ENCODE results near the gene ACBD3. TPM values are rescaled to one million over a fixed set of nuclear protein-coding genes. Genes with fewer than 3 reads are reported as not detected.

The ACBD3 gene
- total RNA-seq, 1 experiment from 2014 or later, result 41.7 TPM

- no peak overlapping the region for H3K4me3 Mint-ChIP-seq (ENCODE audit: unreplicated experiment)
- no peaks in the 10 kb centered on the region for H3K27me3 ChIP-seq (replicated peaks; ENCODE audit: control insufficient read depth, insufficient read depth, low read length)
- H3K36me3 Mint-ChIP-seq (ENCODE audit: insufficient read depth, unreplicated experiment), result no peaks in the 10 kb centered on the region
- no peaks in the 10 kb centered on the region for H3K9me3 ChIP-seq
- no peak overlapping the region for H3K27ac Mint-ChIP-seq (ENCODE audit: unreplicated experiment)
- no peak overlapping the region for H3K4me3 ChIP-seq (ENCODE audit: low read depth, low read length)
- H3K4me1 ChIP-seq, result no peaks in the 10 kb centered on the region
- intact Hi-C loops (cut with micrococcal nuclease; ENCODE audit: unreplicated experiment), result no loop called here
- no peaks in the 10 kb centered on the region for H3K9me3 Mint-ChIP-seq (ENCODE audit: unreplicated experiment)
- no TSS peak for BruUV-seq (replicated peaks)
- H3K27me3 Mint-ChIP-seq (ENCODE audit: insufficient read depth, unreplicated experiment), result no peaks in the 10 kb centered on the region
- TF ChIP-seq CTCF (IDR thresholded peaks at IDR 0.05; ENCODE audit: insufficient read depth in 1 of 2, low read depth in 1 of 2, low read length in 1 of 2, severe bottlenecking in 1 of 2, unreplicated experiment in 1 of 2), result no peak
- H3K36me3 ChIP-seq (ENCODE audit: control insufficient read depth, insufficient read depth, low read length), result no peaks in the 10 kb centered on the region
- DNase-seq, result no peak
- CTCF ChIA-PET, result no interaction called here
- no peaks in the 10 kb centered on the region for H3K4me1 Mint-ChIP-seq (ENCODE audit: low read depth, unreplicated experiment)
- POLR2A ChIA-PET, result no interaction called here
These were observed 29.5 kb upstream of the ACBD3 start for GRCh38 chr1:226216056-226216455.

- ChIA-PET POLR2A (no interaction called here), CTCF (no interaction called here)
- intact Hi-C loops (cut with micrococcal nuclease; ENCODE audit: unreplicated experiment), result no loop called here
- Histone ChIP-seq H3K9me3 (no peaks in the 10 kb centered on the region), H3K36me3 (ENCODE audit: control insufficient read depth, insufficient read depth, low read length) (no peaks in the 10 kb centered on the region), H3K4me3 (ENCODE audit: low read depth, low read length) (no peak overlapping the region), H3K27me3 (replicated peaks; ENCODE audit: control insufficient read depth, insufficient read depth, low read length) (no peaks in the 10 kb centered on the region), H3K4me1 (no peaks in the 10 kb centered on the region)
- Mint-ChIP-seq H3K27me3 (ENCODE audit: insufficient read depth, unreplicated experiment) (no peaks in the 10 kb centered on the region), H3K36me3 (ENCODE audit: insufficient read depth, unreplicated experiment) (no peaks in the 10 kb centered on the region), H3K9me3 (ENCODE audit: unreplicated experiment) (no peaks in the 10 kb centered on the region), H3K4me1 (ENCODE audit: low read depth, unreplicated experiment) (no peaks in the 10 kb centered on the region), H3K27ac (ENCODE audit: unreplicated experiment) (no peak overlapping the region), H3K4me3 (ENCODE audit: unreplicated experiment) (no peak overlapping the region)
- DNase-seq, result no peak
- no TSS peak for BruUV-seq (replicated peaks)
- TF ChIP-seq CTCF (IDR thresholded peaks at IDR 0.05; ENCODE audit: insufficient read depth in 1 of 2, low read depth in 1 of 2, low read length in 1 of 2, severe bottlenecking in 1 of 2, unreplicated experiment in 1 of 2), result no peak
These were observed 28.7 kb upstream of the ACBD3 start for GRCh38 chr1:226215239-226215638.

DNA sequence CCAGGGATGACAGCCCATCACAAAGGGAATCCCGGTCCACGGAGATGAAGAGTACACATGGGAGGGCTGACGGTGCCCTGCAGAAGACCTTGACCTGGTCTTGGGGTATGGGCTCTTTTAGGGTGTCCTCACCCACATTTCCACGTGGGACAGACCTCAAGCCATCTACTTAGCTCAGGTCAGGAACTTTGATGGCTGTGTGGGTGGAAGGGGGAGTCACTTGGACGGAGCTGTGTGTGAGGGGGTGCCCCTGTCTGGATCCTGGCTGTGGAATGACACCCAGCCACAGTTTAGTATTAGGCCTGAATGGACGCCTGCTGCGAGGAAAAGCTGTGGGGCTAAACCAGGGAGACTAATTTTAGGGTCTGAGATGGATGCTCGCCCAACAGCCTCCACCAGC, 26.0 kb upstream of the ACBD3 start:
- no peaks in the 10 kb centered on the region for H3K4me1 Mint-ChIP-seq (ENCODE audit: low read depth, unreplicated experiment)

More for the DNA sequence above, 26.0 kb upstream of the ACBD3 start:
- no peaks in the 10 kb centered on the region for H3K27me3 ChIP-seq (replicated peaks; ENCODE audit: control insufficient read depth, insufficient read depth, low read length)
- Mint-ChIP-seq H3K27ac (ENCODE audit: unreplicated experiment) (no peak overlapping the region), H3K4me3 (ENCODE audit: unreplicated experiment) (no peak overlapping the region), H3K27me3 (ENCODE audit: insufficient read depth, unreplicated experiment) (no peaks in the 10 kb centered on the region), H3K36me3 (ENCODE audit: insufficient read depth, unreplicated experiment) (no peaks in the 10 kb centered on the region), H3K9me3 (ENCODE audit: unreplicated experiment) (no peaks in the 10 kb centered on the region)
- no peaks in the 10 kb centered on the region for H3K36me3 ChIP-seq (ENCODE audit: control insufficient read depth, insufficient read depth, low read length)
- no peaks in the 10 kb centered on the region for H3K4me1 ChIP-seq
- no peak for TF ChIP-seq CTCF (IDR thresholded peaks at IDR 0.05; ENCODE audit: insufficient read depth in 1 of 2, low read depth in 1 of 2, low read length in 1 of 2, severe bottlenecking in 1 of 2, unreplicated experiment in 1 of 2)
- CTCF ChIA-PET, result no interaction called here
- H3K4me3 ChIP-seq (ENCODE audit: low read depth, low read length), result no peak overlapping the region
- no TSS peak for BruUV-seq (replicated peaks)
- H3K9me3 ChIP-seq, result no peaks in the 10 kb centered on the region
- intact Hi-C loops (cut with micrococcal nuclease; ENCODE audit: unreplicated experiment), result no loop called here
- no peak for DNase-seq
- POLR2A ChIA-PET, result no interaction called here

Data from Caco-2 (cell line).